Stimulated activated CD4-positive, alpha-beta T cell treated with anti-CD3 and anti-CD28 coated beads, Interleukin-4, amount 100 ng/mL, for 48 hours (primary cell): Measurements from ENCODE around the gene KIAA1549.
"Not testable (repeated sequence)": the region's sequence is repeated elsewhere in the genome, so short reads cannot be mapped to it uniquely, and the experiment has no call there.

Experiments
- DNase-seq, 2 donors: peaks; one replicate each; pipeline ENCODE4 v3.0.0-alpha.2; 2020; ENCODE audit warnings: low read depth in 2 of 2

The KIAA1549 gene

GRCh38 chr7:138811327-138811726, 169.9 kb downstream of the KIAA1549 start:
- DNase-seq, result not testable (repeated sequence)

DNA sequence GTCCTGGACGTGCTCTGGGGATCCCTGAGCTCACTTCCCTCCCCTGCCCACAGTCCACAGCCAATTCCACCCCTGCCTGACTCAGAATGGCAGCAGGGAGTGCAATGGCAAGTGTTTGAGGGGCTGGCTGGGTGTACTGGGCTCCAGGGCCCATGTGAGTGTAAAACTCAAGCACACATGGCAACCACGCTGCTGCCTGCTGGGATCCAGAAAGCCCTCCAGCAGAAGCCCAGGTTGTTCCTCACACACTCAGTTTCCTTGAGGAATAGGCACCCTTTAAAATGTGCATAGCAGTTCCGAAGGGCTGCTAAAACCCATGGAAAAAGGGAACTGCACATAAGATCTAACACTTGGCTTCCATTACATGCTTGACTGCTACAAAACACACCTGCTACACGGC, 171.8 kb downstream of the KIAA1549 start:
- DNase-seq, result no peak

DNA sequence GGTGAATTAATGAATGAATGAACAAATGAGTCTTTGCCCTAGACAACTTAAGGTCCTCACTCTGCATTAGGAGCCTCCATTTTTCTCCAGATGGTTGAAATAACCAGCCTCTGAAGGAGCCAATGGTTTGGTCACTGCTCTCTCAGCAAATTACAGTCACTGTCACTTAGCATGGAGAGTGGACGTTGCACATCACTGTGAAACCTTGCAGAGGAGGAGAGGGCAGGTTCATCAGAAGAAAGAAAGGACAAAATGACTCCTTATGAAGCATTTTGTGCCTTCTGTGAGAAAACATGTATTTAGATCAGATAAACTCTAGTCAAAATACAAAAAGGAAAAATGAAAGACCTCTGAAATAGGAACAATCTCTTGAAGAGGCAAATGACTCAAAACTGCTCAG, 176.6 kb downstream of the KIAA1549 start:
- DNase-seq, result no peak

DNA sequence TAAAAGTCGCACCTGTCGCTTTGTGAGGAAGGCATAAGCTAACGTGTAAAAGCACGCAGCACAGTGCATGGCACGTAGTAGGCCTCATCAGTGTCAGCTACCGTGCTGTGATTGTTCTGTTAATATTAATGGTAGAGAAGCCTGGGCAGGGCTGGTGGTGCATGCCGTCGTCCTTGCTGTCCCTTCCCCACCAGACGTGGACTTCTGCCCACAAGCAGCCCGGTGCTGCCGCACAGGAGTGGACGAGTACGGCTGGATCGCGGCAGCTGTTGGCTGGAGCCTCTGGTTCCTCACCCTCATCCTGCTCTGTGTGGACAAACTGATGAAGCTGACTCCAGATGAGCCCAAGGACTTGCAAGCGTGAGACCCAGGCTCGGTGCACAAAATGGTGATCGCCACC, 178.5 kb downstream of the KIAA1549 start:
- DNase-seq, result no peak

GRCh38 chr7:138801256-138801655, 179.9 kb downstream of the KIAA1549 start:
- no peak for DNase-seq

GRCh38 chr7:138799336-138800000, 181.7 kb downstream of the KIAA1549 start:
- no peak for DNase-seq

DNA sequence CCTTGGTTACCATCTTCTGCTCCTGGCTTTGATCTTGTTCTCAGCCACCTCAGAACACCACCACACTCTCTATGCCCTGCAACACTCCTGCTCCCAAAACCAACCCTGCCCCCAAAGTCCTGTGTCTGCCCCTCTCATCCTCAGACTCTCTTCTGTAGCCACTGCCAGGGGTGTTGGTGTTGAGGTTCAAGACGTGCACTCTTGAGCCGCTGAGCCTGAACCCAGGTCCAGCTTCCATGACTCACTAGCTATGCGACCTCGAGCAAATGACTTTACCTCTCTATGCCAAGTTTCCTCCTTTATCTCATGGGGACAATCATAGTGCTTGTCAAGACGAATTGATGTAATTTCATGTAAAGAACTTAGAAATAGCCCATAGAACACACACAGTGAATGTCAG, 182.4 kb downstream of the KIAA1549 start:
- no peak for DNase-seq

DNA sequence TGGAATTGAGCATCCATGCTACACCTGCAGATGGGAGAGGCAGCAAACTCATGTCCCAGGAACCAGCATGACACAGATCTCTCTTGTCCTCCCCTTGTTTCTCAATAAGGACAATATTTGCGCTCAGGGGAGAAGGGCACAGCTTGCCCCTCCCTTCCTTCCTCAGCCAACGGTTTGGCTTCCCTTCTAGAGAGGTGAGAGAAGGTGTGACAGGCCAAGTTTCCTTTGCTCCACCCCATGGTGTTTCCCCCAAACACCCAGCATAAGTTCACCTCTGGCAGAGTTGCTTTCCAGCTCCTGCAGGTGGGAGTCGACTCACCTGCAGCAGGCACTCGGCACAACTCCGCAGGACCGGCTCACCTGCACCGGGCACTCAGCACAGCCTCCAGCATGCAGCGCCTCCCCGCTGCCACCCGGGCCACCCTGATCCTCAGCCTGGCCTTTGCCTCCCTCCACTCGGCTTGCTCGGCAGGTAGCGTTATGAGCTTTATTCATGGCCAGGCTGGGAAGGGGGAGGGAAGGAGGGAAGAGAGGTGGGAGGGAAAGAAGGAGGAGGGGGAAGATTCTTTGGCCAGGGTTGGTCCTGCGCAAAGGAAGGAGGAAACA, 183.4 kb downstream of the KIAA1549 start, which contains the start of the genes ATP6V0A4 and TMEM213:
Gene ATP6V0A4 (minus strand): TSS at position 482 of the 606 bp plus-strand sequence. CDS start 26,949 bp downstream, outside the sequence.
Gene TMEM213 (plus strand): TSS at position 280 of the 606 bp plus-strand sequence. CDS start 111 bp downstream, at position 391.
- no peak for DNase-seq

GRCh38 chr7:138797046-138797445, 184.1 kb downstream of the KIAA1549 start:
- not testable (repeated sequence) for DNase-seq

DNA sequence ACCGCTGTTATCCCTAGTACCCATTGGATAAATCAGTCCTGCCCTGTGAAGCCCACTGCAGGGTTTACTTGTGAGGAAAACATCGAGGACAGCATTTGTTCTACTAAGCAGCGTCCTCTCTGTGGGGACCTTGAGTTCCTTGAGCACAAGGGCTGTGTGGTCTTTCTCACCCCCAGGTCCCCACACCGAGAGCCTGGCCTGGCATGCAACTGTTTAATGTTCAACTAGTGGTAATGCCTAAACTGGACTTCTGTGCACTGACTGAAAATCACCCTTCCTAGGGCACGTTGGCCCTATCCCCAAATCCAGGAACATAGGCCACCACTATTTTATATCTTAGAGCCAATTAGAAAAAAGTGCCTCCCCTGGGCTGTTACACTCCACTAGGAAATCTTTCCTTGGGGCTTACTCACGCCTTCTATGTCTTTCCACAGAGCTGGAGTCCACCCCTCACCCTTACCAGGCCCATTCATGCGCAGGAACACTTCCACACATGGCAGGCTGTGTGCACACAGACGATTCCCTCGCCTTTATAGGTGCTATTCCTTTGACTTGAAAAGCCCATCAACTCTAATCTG, 185.1 kb downstream of the KIAA1549 start:
- DNase-seq, result no peak

GRCh38 chr7:138785587-138786437, 195.4 kb downstream of the KIAA1549 start:
- no peak for DNase-seq

DNA sequence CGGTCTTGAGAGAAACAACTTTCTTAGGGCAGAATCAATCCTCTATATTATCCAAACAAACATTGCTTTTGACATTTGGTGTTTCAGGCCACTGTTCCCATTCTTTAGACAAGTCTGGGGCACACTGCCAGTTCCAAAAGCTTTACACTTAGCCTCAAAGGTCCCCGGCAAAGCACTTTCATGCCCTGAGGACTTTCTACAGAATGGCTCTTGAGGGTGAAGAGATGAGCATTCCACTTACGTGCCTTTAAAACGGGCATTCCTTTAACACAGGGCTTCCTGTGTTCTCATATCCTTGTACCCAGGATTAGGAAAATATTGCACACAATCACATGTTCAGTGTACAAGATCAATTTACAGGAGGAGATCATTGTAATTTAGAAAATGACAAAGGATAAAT, 196.5 kb downstream of the KIAA1549 start:
- no peak for DNase-seq
